HCT116 (cell line): ENCODE measurements around the gene MAP3K4.

Experiments
- CEBPB ChIP-seq: IDR thresholded peaks from 2 replicates; pipeline ENCODE4 v1.6.1; 2012; ENCODE audit warnings: low read depth
- CTCF ChIP-seq, 3 experiments: fragments of 200-600 bp in 1 of 3; sonication (generic) in 1 of 3; IDR thresholded peaks in 2 of 3; conservative IDR thresholded peaks in 1 of 3; 2 replicates each; pipeline ENCODE4 v1.5.1; 2012 to 2017; ENCODE audit warnings: low read depth in 2 of 3, low read length in 2 of 3, antibody characterized with exemption in 1 of 3, borderline replicate concordance in 1 of 3, control low read depth in 1 of 3, mild to moderate bottlenecking in 1 of 3, mixed read lengths in 1 of 3, mixed run types in 1 of 3, moderate library complexity in 1 of 3; ENCODE audit not compliant: insufficient read depth in 1 of 3
- EGR1 ChIP-seq: IDR thresholded peaks from 2 replicates; pipeline ENCODE4 v1.6.1; 2012; ENCODE audit warnings: low read depth
- POLR2AphosphoS5 ChIP-seq: IDR thresholded peaks from 2 replicates; pipeline ENCODE4 v1.6.1; 2011; ENCODE audit warnings: mild to moderate bottlenecking, low read depth, low read length, moderate library complexity
- REST ChIP-seq: IDR thresholded peaks from 2 replicates; pipeline ENCODE4 v1.6.1; 2012; ENCODE audit warnings: low read depth
- SP1 ChIP-seq: IDR thresholded peaks from 2 replicates; pipeline ENCODE4 v1.6.1; 2012; ENCODE audit warnings: low read depth

- TF ChIP-seq SP1 (no peak), EGR1 (no peak), CEBPB (no peak), CTCF (IDR thresholded peaks at IDR 0.05 in 2 of 3, conservative IDR thresholded peaks at IDR 0.05 in 1 of 3; ENCODE audit: borderline replicate concordance in 1 of 3, insufficient read depth in 1 of 3, low read depth in 2 of 3, low read length in 2 of 3) (no peak), POLR2AphosphoS5 (no peak), REST (no peak)
Observed at GRCh38 chr6:161138543-161139303, 147.2 kb downstream of the MAP3K4 start.
